ENCODE measurements around the gene HS3ST1. TPM values are rescaled to one million over a fixed set of nuclear protein-coding genes. Genes with fewer than 3 reads are reported as not detected.

Gene HS3ST1
- total RNA-seq, 2 donors from 2014 or later, result 0.14 to 1.1 TPM

- Histone ChIP-seq H3K4me1 (ENCODE audit: control insufficient read depth in 1 of 2, low read depth in 2 of 2) (peaks cover 0 to 8% of the 10 kb centered on the region in 2 donors), H3K27ac (no peak overlapping the region), H3K9me3 (peaks cover 6% of the 10 kb centered on the region), H3K4me3 (no peak overlapping the region), H3K36me3 (no peaks in the 10 kb centered on the region), H3K27me3 (replicated peaks; ENCODE audit: insufficient read depth) (no peaks in the 10 kb centered on the region)
- ATAC-seq (ENCODE audit: insufficient number of reproducible peaks, low FRiP score, low read depth), result no peak
- no peak for TF ChIP-seq CTCF (IDR thresholded peaks at IDR 0.05)
- DNase-seq (ENCODE audit: low spot score), result no peak
Measured at GRCh38 chr4:11463707-11464106, 35.0 kb upstream of the HS3ST1 start.

DNA sequence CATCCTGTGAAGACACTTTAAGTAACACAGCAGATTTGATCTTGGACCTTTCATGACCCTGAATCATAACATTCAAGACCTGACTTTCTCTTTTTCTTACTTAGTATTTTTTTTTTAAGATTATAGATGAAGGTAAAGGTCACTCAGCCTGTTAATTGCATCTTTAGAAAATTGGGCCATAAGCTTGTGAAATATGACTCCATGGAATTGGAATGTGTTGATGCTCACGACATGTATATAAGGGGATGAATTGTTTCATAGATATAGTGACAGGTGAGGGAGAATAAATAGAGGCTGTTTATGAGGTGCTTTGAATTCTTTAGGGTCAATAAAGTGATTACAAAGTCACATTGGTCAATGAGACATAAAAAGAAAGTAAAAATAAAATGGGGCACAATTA, 27.7 kb upstream of the HS3ST1 start:
- no peaks in the 10 kb centered on the region for H3K36me3 ChIP-seq
- TF ChIP-seq CTCF (IDR thresholded peaks at IDR 0.05), result no peak
- no peak for DNase-seq (ENCODE audit: low spot score)
- no peaks in the 10 kb centered on the region for H3K4me1 ChIP-seq (ENCODE audit: control insufficient read depth in 1 of 2, low read depth in 2 of 2)
- H3K9me3 ChIP-seq, result peaks cover 6% of the 10 kb centered on the region
- H3K27ac ChIP-seq, result no peak overlapping the region
- H3K4me3 ChIP-seq, result no peak overlapping the region
- no peak for ATAC-seq (ENCODE audit: insufficient number of reproducible peaks, low FRiP score, low read depth)
- no peaks in the 10 kb centered on the region for H3K27me3 ChIP-seq (replicated peaks; ENCODE audit: insufficient read depth)

DNA sequence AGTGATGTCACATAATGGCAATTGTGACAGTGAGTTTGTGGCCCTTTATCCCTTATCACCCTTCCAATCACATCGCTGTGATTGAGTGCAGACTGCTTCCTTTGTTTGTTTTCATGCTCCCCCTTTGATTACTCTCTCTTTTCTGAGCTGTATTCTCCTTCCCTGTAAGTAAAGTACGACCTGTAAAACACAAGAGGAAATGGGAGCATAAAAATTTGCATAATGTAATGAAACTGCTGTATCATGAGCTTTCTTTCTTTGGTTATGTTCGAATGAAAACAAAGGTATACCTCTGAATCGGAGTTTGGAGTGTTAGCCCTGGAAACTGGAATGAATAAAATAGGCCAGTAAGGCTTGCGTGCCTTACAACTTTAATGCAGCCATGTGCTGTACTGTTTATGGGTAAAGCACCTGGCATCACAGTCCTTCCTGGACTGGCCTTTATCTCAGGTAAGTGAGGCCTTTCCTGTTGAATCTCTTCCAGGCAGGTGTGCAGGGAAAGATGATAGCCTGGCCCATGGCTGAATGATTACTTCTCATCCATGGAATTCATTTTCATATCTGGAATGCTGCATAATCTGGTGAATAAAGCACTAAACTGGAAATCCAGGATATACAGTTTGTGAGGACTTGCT, 26.6 kb upstream of the HS3ST1 start:
- no peak for TF ChIP-seq CTCF (IDR thresholded peaks at IDR 0.05)
- ATAC-seq (ENCODE audit: insufficient number of reproducible peaks, low FRiP score, low read depth), result no peak

GRCh38 chr4:11451716-11452115, 23.0 kb upstream of the HS3ST1 start:
- no peak for DNase-seq (ENCODE audit: low spot score)
- ATAC-seq (ENCODE audit: insufficient number of reproducible peaks, low FRiP score, low read depth), result no peak
- TF ChIP-seq CTCF (IDR thresholded peaks at IDR 0.05), result no peak
- H3K4me3 ChIP-seq, result no peak overlapping the region
- no peaks in the 10 kb centered on the region for H3K9me3 ChIP-seq
- H3K36me3 ChIP-seq, result no peaks in the 10 kb centered on the region
- H3K27me3 ChIP-seq (replicated peaks; ENCODE audit: insufficient read depth), result no peaks in the 10 kb centered on the region
- H3K4me1 ChIP-seq (ENCODE audit: control insufficient read depth in 1 of 2, low read depth in 2 of 2), result peaks cover 0 to 4% of the 10 kb centered on the region in 2 donors
- no peak overlapping the region for H3K27ac ChIP-seq

More for the DNA sequence above, 26.6 kb upstream of the HS3ST1 start:
- Histone ChIP-seq H3K27me3 (replicated peaks; ENCODE audit: insufficient read depth) (no peaks in the 10 kb centered on the region), H3K4me3 (no peak overlapping the region), H3K36me3 (no peaks in the 10 kb centered on the region), H3K27ac (no peak overlapping the region), H3K4me1 (ENCODE audit: control insufficient read depth in 1 of 2, low read depth in 2 of 2) (no peaks in the 10 kb centered on the region), H3K9me3 (peaks cover 6% of the 10 kb centered on the region)
- no peak for DNase-seq (ENCODE audit: low spot score)

GRCh38 chr4:11446155-11446811, 17.6 kb upstream of the HS3ST1 start:
- Histone ChIP-seq H3K27me3 (replicated peaks; ENCODE audit: insufficient read depth) (no peaks in the 10 kb centered on the region), H3K4me1 (ENCODE audit: control insufficient read depth in 1 of 2, low read depth in 2 of 2) (peaks cover 0 to 17% of the 10 kb centered on the region in 2 donors), H3K9me3 (no peaks in the 10 kb centered on the region), H3K36me3 (no peaks in the 10 kb centered on the region), H3K4me3 (no peak overlapping the region), H3K27ac (peak overlapping the region; percentile 0 to 38)
- no peak for DNase-seq (ENCODE audit: low spot score)
- no peak for TF ChIP-seq CTCF (IDR thresholded peaks at IDR 0.05)
- peak; percentile 28 for ATAC-seq (ENCODE audit: insufficient number of reproducible peaks, low FRiP score, low read depth)
